NCI-H2107 (cell line): ENCODE results near the gene RPL10A.

ENCODE experiments used
- DNase-seq: peaks from one replicate; lab custom pipeline; 2025; lab: John Stamatoyannopoulos, UW

RPL10A gene

DNA sequence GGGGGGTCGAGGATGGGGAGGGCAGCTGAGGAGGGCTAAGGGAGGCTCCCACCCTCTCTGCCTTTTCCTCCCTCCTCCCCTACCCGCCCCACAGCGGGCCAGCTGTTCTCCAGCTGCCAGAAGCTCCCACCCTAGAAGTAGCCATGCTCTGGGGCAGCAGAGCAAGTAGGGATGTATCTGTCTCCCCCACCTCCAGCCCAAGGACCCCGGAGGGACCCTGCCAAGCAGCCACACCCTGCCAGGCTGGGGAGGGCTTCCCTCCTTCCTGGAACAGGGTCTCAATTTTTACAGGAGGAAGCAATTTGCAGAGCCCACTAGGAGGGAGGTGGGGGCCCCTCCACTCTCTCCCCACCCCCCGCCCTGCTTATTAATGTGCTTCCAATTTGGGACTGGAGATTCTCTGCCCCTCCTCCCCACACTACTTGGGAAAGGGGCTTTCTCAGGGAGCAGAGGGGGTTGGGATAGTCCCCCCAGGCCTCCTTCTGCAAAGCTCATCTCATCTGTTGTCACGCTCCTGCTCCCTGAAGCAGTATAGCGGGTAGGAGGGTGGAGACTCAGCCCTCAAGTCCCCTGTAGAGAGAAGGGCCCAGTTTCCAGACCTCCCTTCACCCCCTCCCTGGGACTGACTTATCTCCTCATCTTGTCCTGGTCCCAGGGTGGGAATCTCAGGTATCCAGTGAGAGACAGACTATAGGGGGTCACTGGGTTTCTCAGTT is 24.2 kb downstream of the RPL10A start:
- DNase-seq, result no peak

GRCh38 chr6:35492974-35493284 is 24.7 kb downstream of the RPL10A start:
- DNase-seq, result no peak

DNA sequence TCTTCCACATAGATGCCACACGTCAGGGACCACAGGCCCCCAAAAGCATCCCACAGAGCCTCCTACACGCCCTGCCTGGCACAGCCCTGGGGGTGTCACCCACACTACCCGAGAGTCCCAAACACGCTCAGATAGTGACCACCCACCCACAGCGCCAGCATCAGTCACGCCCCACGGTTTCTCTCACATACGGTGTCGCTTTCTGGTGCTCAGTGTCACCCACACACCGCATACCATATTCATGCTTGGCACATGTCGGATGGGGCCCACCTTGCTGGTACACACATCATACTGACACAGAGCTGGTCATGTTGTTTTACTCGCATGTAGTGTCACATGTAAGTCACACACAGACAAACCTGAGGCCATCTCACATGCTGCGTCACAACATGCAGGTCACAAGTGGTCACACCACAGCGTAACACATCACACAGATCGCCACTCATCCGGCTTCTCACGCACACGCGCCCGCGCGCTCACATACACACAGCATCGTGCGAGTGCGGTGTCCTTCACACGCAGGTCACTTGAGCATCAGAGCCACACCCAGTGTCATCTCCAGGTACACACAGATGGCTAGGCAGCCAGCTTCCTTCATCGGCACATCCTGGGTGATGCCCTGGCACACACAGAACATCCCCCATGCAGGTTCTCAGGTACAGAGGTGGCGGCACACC is 25.2 kb downstream of the RPL10A start:
- DNase-seq, result no peak

DNA sequence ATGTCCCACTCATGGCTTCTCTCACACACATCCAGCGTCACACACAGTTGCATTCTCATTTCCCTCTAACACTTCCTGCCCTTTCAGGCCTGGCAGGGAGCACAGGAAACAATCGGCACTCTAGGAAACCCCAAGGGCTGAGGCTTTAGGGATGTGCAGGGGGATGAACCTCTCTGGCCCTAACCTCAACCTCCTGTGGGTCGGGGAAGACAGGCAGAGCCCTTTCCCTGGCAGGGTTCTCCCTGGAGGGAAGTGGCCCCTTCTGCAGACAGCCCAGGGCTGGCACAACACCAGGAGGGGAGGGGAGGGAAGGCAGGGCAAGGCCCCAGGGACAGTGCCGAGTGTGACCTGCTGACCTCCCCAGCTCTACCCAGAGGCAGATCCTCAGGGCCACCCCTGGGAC is 26.0 kb downstream of the RPL10A start:
- no peak for DNase-seq

- DNase-seq, result no peak
Observed at GRCh38 chr6:35495258-35496035, 27.2 kb downstream of the RPL10A start.

DNA sequence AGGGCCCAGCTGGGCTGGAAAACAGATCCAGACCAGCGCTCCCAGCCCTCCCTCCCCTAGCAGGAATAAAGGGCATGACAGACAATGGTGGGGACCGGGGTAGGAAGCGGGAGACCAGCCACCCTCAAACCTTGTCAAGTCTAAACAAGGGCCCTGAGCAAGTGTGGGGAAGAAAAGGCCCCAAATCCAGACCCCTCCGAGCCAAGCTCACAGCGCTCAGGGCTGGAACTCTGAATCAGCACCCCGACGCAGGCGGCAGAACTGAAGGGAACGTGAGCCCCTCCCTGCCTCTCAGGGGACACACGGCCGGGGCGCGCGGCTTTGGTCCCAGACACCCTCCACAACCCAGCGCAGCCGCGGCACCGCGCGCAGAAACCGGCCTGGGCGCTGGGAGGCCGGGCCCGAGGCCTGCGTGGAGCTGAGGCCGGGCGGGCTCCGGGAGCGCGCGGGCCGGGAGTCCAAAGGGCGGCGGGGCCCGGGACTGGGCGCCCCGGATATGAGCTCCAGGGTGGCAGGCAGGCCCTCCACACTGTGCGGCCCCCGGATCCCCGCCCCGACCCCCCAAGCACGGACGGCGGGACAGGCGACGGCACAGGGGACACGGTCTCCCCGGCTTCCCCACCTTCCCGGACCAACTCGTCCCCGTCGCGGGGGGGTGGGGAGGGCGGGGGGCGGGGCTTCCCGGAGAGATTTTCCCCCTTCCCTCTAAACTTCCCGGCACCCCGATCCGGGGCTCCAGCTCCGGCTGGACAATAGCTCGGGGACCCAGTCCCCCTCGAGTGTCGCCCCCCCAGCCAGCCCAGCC is 28.0 kb downstream of the RPL10A start:
- no peak for DNase-seq

GRCh38 chr6:35496841-35497570 is 28.8 kb downstream of the RPL10A start, which contains the start of gene TEAD3:
TSS of gene TEAD3 (minus strand) at chr6:35497079.
- no peak for DNase-seq

DNA sequence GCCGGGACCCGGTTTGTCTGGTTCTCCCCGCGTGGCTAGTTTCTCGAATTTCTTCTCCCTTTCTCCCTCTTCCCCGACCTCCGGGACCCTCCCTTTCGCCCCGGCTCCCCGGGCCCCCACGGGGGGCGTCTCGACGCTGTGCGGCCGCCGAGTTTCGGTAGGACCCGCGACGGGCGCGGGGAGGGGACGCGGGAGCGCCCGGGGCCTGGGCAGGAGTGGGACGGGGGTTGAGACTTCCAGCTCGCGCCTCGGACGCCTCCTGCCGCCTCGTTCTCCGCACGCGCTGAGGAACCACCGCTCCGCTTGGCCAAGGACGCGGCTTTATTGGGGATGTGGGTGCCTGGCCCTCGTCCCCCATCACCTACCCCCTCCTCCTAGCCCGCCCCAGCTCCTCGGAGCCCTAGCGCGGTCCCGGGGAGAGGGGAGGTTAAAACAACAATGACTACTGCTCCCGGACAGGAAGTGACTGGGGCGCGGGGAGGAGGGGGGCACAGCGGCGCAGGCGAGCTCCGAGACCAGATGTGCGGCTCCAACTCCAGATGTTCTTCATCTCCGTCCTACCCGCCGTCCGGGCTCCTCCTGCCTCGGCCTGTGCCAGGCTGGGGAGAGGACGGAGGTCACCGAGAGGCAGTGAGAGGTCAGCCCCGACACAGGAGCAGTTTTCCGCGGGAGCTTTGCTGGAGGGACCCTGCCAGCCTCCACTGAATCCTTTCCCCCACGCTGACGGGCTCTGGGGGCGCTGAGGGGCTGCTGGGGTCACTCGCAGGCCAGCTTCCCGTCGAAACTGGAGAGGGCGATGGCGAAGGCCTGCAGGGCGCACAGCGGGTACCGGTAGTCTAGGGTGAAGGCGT is 29.6 kb downstream of the RPL10A start:
- DNase-seq, result no peak

- DNase-seq, result no peak
Observed at GRCh38 chr6:35498422-35499067, 30.3 kb downstream of the RPL10A start.

- no peak for DNase-seq
Observed at GRCh38 chr6:35499372-35499771, 31.2 kb downstream of the RPL10A start.

GRCh38 chr6:35500782-35501181 is 32.6 kb downstream of the RPL10A start:
- no peak for DNase-seq

GRCh38 chr6:35501784-35502183 is 33.6 kb downstream of the RPL10A start:
- no peak for DNase-seq

GRCh38 chr6:35503534-35503933 is 35.3 kb downstream of the RPL10A start:
- no peak for DNase-seq

DNA sequence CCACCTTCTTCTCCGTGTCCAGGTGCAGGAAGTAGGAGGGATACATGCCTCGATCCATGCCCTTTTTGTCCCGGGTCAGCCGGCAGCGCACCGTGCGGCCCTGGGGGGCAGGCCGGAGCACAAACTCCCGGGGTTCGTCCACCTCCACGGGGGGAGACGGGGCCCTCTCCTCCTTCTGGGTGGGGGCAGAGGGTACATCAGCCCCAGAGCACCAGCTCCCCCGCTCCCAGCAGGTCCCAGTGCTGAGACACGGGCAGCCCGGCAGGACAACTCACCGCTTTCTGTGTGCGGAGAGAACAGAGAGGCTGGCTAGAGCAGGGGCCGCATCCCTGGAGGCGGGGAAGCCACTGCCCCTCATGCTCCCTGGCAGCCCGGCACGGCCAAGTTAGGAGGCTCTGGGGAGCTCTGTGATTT is 37.8 kb downstream of the RPL10A start:
- no peak for DNase-seq

- no peak for DNase-seq
Observed at GRCh38 chr6:35506536-35506935, 38.3 kb downstream of the RPL10A start.

- DNase-seq, result no peak
Observed at GRCh38 chr6:35507221-35507620, 39.0 kb downstream of the RPL10A start.

DNA sequence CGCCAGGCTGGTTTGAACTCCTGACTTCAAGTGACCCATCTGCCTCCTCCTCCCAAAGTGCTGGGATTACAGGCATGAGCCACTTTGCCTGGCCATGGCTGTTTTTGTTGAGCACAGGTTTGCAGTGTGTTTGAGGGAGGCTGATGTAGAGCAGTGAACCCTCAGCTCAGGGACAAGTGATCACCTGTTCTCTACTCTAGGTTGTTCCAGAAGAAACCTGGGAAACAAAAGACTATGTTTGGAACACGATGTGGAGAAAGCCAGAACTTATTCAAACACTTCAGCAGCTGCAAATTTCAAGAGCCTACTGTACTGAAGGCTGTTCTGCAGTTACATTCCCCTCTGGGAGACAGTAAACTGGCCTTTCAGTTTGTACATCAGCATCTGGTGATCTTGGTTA is 39.8 kb downstream of the RPL10A start:
- DNase-seq, result no peak

DNA sequence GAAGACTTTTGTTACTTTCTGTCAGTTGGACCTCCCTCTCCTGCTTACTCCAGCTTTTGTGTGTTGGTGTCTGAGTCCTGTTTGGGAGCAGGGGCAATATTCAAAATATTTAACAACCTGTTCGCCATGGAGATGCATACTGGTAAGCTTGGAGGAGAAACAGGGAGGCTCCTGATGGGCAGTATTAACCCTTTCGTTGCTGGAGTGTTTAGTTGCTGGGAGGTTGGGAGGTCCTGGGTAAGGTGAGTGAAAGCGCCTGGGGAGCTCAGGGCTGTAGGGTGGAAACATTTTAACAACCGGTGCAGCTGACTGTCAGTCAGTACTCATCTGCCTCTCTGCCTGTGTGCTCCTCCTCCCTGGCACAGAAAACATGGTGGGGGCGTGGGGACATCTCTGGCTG is 40.3 kb downstream of the RPL10A start:
- no peak for DNase-seq

GRCh38 chr6:35510916-35511561 is 42.8 kb downstream of the RPL10A start:
- DNase-seq, result no peak

DNA sequence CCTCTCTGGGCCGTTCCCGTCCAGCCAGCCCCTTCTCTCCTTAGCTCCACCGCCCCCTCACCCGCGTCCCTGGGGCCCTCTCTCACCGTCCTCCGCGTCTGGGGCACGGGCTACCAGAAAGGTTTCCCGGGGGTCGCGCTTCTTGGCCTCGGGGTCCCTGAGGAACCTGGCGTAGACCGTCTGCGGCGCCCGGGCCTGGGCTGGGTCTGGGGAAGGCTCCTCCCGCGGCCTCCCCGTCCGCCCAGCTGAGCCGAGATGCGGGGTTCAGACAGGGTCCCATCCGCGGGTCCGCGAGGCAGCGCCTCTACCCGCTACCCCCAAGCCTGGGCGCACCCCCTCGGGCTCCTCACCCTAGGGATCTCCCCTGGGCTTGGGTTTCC is 43.4 kb downstream of the RPL10A start:
- no peak for DNase-seq
